ENCODE results near the gene PMEL. TPM values are rescaled to one million over a fixed set of nuclear protein-coding genes. Genes with fewer than 3 reads are reported as not detected.

Gene PMEL
- polyA plus RNA-seq, 1 of the 3 experiments (the other 2 are of a cell fraction) = 1.8 TPM

- Histone ChIP-seq H3K27ac (ENCODE audit: low read depth in 2 of 2, low read length in 1 of 2) (no peak overlapping the region), H3K9me3 (no peaks in the 10 kb centered on the region), H3K36me3 (replicated peaks in 1 of 2; ENCODE audit: control insufficient read depth in 1 of 2, insufficient read depth in 2 of 2, low read length in 1 of 2) (peaks cover under 1 to 7% of the 10 kb centered on the region in 2 experiments), H3K4me2 (no peak overlapping the region), H3K4me1 (ENCODE audit: control insufficient read depth in 1 of 2, insufficient read depth in 2 of 2, low read depth in 1 of 2, low read length in 1 of 2) (peaks cover 14 to 20% of the 10 kb centered on the region in 2 experiments; a peak in 3 of 4 replicates), H3K79me2 (ENCODE audit: insufficient read depth) (peaks cover 27% of the 10 kb centered on the region), H3K4me3 (ENCODE audit: low read depth in 2 of 2, low read length in 1 of 2) (no peak overlapping the region), H3K27me3 (ENCODE audit: insufficient read depth) (no peaks in the 10 kb centered on the region), H3K9ac (no peak overlapping the region), H3F3A (replicated peaks; ENCODE audit: insufficient read depth) (peaks cover 8% of the 10 kb centered on the region), H2AFZ (ENCODE audit: low read depth) (no peak overlapping the region), H3K9me2 (no peaks in the 10 kb centered on the region), H4K20me1 (ENCODE audit: insufficient read depth) (no peaks in the 10 kb centered on the region)
- ChIA-PET CTCF (no interaction called here), POLR2A (no interaction called here)
- no peak for TF ChIP-seq ZBTB33 (IDR thresholded peaks at IDR 0.05; ENCODE audit: borderline replicate concordance, low read depth)
- TF ChIP-seq GATA2 (CRISPR knock-in tag; IDR thresholded peaks at IDR 0.05) = no peak
- no peak for TF ChIP-seq EP300 (IDR thresholded peaks at IDR 0.05; ENCODE audit: borderline replicate concordance in 1 of 2, low read depth in 1 of 2, low read length in 1 of 2)
- no peak for TF ChIP-seq NFIC (IDR thresholded peaks at IDR 0.05; ENCODE audit: borderline replicate concordance)
- DNase-seq = no peak
- 86% methylated on average over 5 of the region's 5 CpGs for WGBS (ENCODE audit: low lambda C conversion rate)
These were observed 602 bp downstream of the PMEL start for GRCh38 chr12:55965240-55965639.

- Histone ChIP-seq H3F3A (replicated peaks; ENCODE audit: insufficient read depth) (peaks cover 8% of the 10 kb centered on the region), H3K79me2 (ENCODE audit: insufficient read depth) (peaks cover 20% of the 10 kb centered on the region), H3K9ac (no peak overlapping the region), H3K27ac (ENCODE audit: low read depth in 2 of 2, low read length in 1 of 2) (no peak overlapping the region), H3K27me3 (ENCODE audit: insufficient read depth) (no peaks in the 10 kb centered on the region), H4K20me1 (ENCODE audit: insufficient read depth) (no peaks in the 10 kb centered on the region), H3K4me2 (no peak overlapping the region), H3K9me3 (no peaks in the 10 kb centered on the region), H3K36me3 (replicated peaks in 1 of 2; ENCODE audit: control insufficient read depth in 1 of 2, insufficient read depth in 2 of 2, low read length in 1 of 2) (peaks cover 0 to 4% of the 10 kb centered on the region in 2 experiments), H2AFZ (ENCODE audit: low read depth) (no peak overlapping the region), H3K9me2 (no peaks in the 10 kb centered on the region), H3K4me1 (ENCODE audit: control insufficient read depth in 1 of 2, insufficient read depth in 2 of 2, low read depth in 1 of 2, low read length in 1 of 2) (peaks cover 14 to 20% of the 10 kb centered on the region in 2 experiments; a peak in 3 of 4 replicates), H3K4me3 (ENCODE audit: low read depth in 2 of 2, low read length in 1 of 2) (no peak overlapping the region)
- DNase-seq = no peak
- WGBS (ENCODE audit: low lambda C conversion rate) = 88% methylated on average over 2 of the region's 2 CpGs
- CTCF ChIA-PET = no interaction called here
- POLR2A ChIA-PET = no interaction called here
- TF ChIP-seq RXRA (IDR thresholded peaks at IDR 0.05; ENCODE audit: borderline replicate concordance, low read depth) = no peak
These were observed 2.1 kb downstream of the PMEL start for GRCh38 chr12:55963760-55964159.

GRCh38 chr12:55957106-55957859, 8.6 kb downstream of the PMEL start:
- Histone ChIP-seq H3F3A (replicated peaks; ENCODE audit: insufficient read depth) (peaks cover 17% of the 10 kb centered on the region), H4K20me1 (ENCODE audit: insufficient read depth) (no peaks in the 10 kb centered on the region), H3K9me2 (no peaks in the 10 kb centered on the region), H3K9ac (no peak overlapping the region), H3K9me3 (no peaks in the 10 kb centered on the region), H3K79me2 (ENCODE audit: insufficient read depth) (no peaks in the 10 kb centered on the region), H3K27ac (ENCODE audit: low read depth in 2 of 2, low read length in 1 of 2) (no peak overlapping the region), H2AFZ (ENCODE audit: low read depth) (no peak overlapping the region), H3K27me3 (ENCODE audit: insufficient read depth) (no peaks in the 10 kb centered on the region), H3K4me3 (ENCODE audit: low read depth in 2 of 2, low read length in 1 of 2) (no peak overlapping the region), H3K4me2 (no peak overlapping the region), H3K4me1 (ENCODE audit: control insufficient read depth in 1 of 2, insufficient read depth in 2 of 2, low read depth in 1 of 2, low read length in 1 of 2) (peaks cover 0 to 15% of the 10 kb centered on the region in 2 experiments; a peak in 1 of 4 replicates), H3K36me3 (replicated peaks in 1 of 2; ENCODE audit: control insufficient read depth in 1 of 2, insufficient read depth in 2 of 2, low read length in 1 of 2) (peaks cover 2 to 4% of the 10 kb centered on the region in 2 experiments)
- no peak for DNase-seq
- ChIA-PET CTCF (interaction anchor here (1.3 to 2.4 kb wide), 3 partner anchors 13 to 39 kb away, joined by 3 to 12 read pairs (median 6); no protein-coding TSS in a partner anchor), POLR2A (no interaction called here)
- WGBS (ENCODE audit: low lambda C conversion rate) = 77% methylated on average over 4 of the region's 5 CpGs
- no peak for TF ChIP-seq GATA2 (CRISPR knock-in tag; IDR thresholded peaks at IDR 0.05)
- TF ChIP-seq CHD2 (IDR thresholded peaks at IDR 0.05; ENCODE audit: low read length, partially characterized antibody) = no peak
- no peak for TF ChIP-seq NRF1 (IDR thresholded peaks at IDR 0.05; ENCODE audit: low read depth, low read length)
- no peak for TF ChIP-seq TAF1 (IDR thresholded peaks at IDR 0.05; ENCODE audit: borderline replicate concordance, low read depth, low read length)
- no peak for TF ChIP-seq RCOR1 (IDR thresholded peaks at IDR 0.05; ENCODE audit: low read length)
- no peak for TF ChIP-seq MAX (IDR thresholded peaks at IDR 0.05; ENCODE audit: low read depth)
- no peak for TF ChIP-seq JUND (IDR thresholded peaks at IDR 0.05)
- TF ChIP-seq RAD21 (IDR thresholded peaks at IDR 0.05; ENCODE audit: low read length) = no peak
- no peak for TF ChIP-seq NFIC (IDR thresholded peaks at IDR 0.05; ENCODE audit: borderline replicate concordance)
- TF ChIP-seq MEF2A (IDR thresholded peaks at IDR 0.05; ENCODE audit: borderline replicate concordance, low read depth) = no peak
- no peak for TF ChIP-seq SIN3A (IDR thresholded peaks at IDR 0.05; ENCODE audit: borderline replicate concordance, low read depth, low read length)
- TF ChIP-seq MXI1 (IDR thresholded peaks at IDR 0.05; ENCODE audit: low read depth, low read length) = no peak
- no peak for TF ChIP-seq YY1 (IDR thresholded peaks at IDR 0.05; ENCODE audit: low read depth)
- TF ChIP-seq POLR2AphosphoS5 (IDR thresholded peaks at IDR 0.05; ENCODE audit: low read depth, low read length) = no peak
- TF ChIP-seq CTCF (IDR thresholded peaks at IDR 0.05) = no peak
- TF ChIP-seq TCF12 (IDR thresholded peaks at IDR 0.05) = no peak

All from SK-N-SH (cell line).